Activated naive CD4-positive, alpha-beta T cell (primary cell): Measurements from ENCODE around the gene CACNG7.

Experiments
- DNase-seq, 4 experiments: peaks; one replicate each; lab custom pipeline; 2025; lab: John Stamatoyannopoulos, UW

CACNG7 gene

GRCh38 chr19:53953383-53953782, 44.3 kb downstream of the CACNG7 start:
- no peak for DNase-seq

GRCh38 chr19:53957448-53958167, 48.5 kb downstream of the CACNG7 start:
- DNase-seq = no peak

GRCh38 chr19:53958168-53958571, 49.1 kb downstream of the CACNG7 start:
- no peak for DNase-seq

- DNase-seq = no peak
Measured at GRCh38 chr19:53958823-53959757, 50.0 kb downstream of the CACNG7 start.

GRCh38 chr19:53960187-53960586, 51.1 kb downstream of the CACNG7 start:
- no peak for DNase-seq

GRCh38 chr19:53960886-53961285, 51.8 kb downstream of the CACNG7 start:
- no peak for DNase-seq

- DNase-seq = no peak
Measured at GRCh38 chr19:53961523-53962356, 52.7 kb downstream of the CACNG7 start.

- DNase-seq = no peak
Measured at GRCh38 chr19:53962887-53963431, 53.9 kb downstream of the CACNG7 start, which contains the start of gene CACNG8. CACNG8 (plus strand) TSS chr19:53962937.

- DNase-seq = no peak
Measured at GRCh38 chr19:53965091-53965490, 56.0 kb downstream of the CACNG7 start.

GRCh38 chr19:53966931-53967330, 57.9 kb downstream of the CACNG7 start:
- no peak for DNase-seq

GRCh38 chr19:53969366-53969765, 60.3 kb downstream of the CACNG7 start:
- DNase-seq = no peak

- DNase-seq = no peak
Measured at GRCh38 chr19:53971673-53972072, 62.6 kb downstream of the CACNG7 start.

- DNase-seq = peak in 2 of 4 experiments; percentile 6 to 15
Measured at GRCh38 chr19:53977429-53977990, 68.4 kb downstream of the CACNG7 start.

- peak in 1 of 4 experiments; percentile 10 for DNase-seq
Measured at GRCh38 chr19:53977991-53978731, 69.1 kb downstream of the CACNG7 start.

- DNase-seq = no peak
Measured at GRCh38 chr19:53978975-53979801, 70.1 kb downstream of the CACNG7 start.

GRCh38 chr19:53980539-53981375, 71.7 kb downstream of the CACNG7 start:
- no peak for DNase-seq

GRCh38 chr19:53981376-53981951, 72.4 kb downstream of the CACNG7 start:
- no peak for DNase-seq

- DNase-seq = no peak
Measured at GRCh38 chr19:53982001-53982451, 72.9 kb downstream of the CACNG7 start.
